A673 (cell line): ENCODE data around the gene SP100.

Experiments used
- EZH2 ChIP-seq: fragments of 200-600 bp; sonication (generic); IDR thresholded peaks from 2 replicates; pipeline ENCODE4 v1.6.1; 2017; ENCODE audit warnings: borderline replicate concordance, low read depth, mild to moderate bottlenecking, mixed read lengths, antibody characterized with exemption, low read length; ENCODE audit not compliant: poor library complexity, severe bottlenecking
- TF ChIP-seq, protein P1 (sequence below): fragments of 300-800, 200-600 bp; sonication (generic); conservative IDR thresholded peaks from 2 replicates; pipeline ENCODE4 v1.5.1; 2017; ENCODE audit warnings: low read depth, mild to moderate bottlenecking, antibody characterized with exemption, low read length, moderate library complexity, mixed read lengths

DNA sequence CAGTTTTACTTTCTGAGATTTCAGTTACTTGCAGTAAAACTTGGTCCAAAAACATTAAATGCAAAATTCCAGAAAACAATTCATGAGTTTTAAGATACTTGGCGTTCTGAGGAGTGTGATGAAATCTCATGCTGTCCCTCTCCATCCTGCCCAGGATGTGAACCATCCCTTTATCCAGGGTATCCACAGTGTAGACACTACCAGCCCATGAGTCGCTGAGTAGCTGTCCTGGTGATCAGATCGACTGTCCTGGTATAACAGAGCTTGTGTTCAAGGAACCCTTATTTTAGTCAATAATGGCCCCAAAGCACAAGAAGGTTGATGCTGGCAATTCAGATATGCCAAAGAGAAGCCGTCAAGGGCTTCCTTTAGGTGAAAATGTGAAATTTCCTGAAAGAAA lies 3.2 kb downstream of the SP100 start:
- TF ChIP-seq, protein P1, sequence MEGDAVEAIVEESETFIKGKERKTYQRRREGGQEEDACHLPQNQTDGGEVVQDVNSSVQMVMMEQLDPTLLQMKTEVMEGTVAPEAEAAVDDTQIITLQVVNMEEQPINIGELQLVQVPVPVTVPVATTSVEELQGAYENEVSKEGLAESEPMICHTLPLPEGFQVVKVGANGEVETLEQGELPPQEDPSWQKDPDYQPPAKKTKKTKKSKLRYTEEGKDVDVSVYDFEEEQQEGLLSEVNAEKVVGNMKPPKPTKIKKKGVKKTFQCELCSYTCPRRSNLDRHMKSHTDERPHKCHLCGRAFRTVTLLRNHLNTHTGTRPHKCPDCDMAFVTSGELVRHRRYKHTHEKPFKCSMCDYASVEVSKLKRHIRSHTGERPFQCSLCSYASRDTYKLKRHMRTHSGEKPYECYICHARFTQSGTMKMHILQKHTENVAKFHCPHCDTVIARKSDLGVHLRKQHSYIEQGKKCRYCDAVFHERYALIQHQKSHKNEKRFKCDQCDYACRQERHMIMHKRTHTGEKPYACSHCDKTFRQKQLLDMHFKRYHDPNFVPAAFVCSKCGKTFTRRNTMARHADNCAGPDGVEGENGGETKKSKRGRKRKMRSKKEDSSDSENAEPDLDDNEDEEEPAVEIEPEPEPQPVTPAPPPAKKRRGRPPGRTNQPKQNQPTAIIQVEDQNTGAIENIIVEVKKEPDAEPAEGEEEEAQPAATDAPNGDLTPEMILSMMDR: no peak
- no peak for TF ChIP-seq EZH2
